ENCODE measurements around the gene LMX1A.

Gene LMX1A

DNA sequence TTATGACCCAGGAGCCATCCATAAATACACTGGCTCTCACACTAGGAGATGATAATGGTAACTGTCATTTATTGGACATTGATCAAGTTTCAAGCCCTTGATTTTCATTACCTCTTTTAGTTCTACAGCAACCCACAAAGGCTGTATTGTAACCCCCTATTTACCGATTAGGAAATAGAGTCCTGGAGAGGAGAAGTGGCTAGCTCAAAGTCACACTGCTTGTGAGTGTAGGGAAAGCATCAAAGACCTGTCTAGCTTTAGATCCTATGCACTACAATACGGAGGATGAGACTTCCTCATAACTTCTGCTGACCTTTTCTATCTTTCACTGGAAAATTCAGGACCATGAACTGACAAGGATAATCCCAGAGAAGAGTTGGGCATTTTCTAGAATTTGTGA lies 115.2 kb downstream of the LMX1A start:
- H3K27ac ChIP-seq, result no peak overlapping the region
- no peak for TF ChIP-seq ZFX (IDR thresholded peaks at IDR 0.05; ENCODE audit: borderline replicate concordance)
- TF ChIP-seq, protein P1, sequence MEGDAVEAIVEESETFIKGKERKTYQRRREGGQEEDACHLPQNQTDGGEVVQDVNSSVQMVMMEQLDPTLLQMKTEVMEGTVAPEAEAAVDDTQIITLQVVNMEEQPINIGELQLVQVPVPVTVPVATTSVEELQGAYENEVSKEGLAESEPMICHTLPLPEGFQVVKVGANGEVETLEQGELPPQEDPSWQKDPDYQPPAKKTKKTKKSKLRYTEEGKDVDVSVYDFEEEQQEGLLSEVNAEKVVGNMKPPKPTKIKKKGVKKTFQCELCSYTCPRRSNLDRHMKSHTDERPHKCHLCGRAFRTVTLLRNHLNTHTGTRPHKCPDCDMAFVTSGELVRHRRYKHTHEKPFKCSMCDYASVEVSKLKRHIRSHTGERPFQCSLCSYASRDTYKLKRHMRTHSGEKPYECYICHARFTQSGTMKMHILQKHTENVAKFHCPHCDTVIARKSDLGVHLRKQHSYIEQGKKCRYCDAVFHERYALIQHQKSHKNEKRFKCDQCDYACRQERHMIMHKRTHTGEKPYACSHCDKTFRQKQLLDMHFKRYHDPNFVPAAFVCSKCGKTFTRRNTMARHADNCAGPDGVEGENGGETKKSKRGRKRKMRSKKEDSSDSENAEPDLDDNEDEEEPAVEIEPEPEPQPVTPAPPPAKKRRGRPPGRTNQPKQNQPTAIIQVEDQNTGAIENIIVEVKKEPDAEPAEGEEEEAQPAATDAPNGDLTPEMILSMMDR (IDR thresholded peaks at IDR 0.05), result no peak

DNA sequence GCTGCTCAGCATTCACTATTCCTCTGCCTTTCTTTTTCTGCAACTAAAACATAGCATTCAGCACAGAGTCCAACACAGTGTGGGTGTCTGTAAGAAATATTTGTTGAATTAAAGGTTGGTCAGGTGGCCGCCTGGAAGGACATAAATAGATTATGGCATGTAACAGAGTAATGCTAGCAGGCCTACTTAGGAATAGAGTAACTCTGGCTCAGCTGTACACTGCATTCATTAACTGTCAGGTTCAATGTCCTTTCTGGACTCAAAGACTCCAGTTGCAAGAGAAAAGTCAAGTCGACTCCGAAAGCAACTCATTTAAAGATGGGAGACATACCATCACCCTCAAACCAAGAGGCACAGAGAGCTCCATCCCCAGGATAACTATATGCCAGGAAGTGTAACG lies 116.0 kb downstream of the LMX1A start:
- TF ChIP-seq, protein P1 (IDR thresholded peaks at IDR 0.05), result no peak
- TF ChIP-seq ZFX (IDR thresholded peaks at IDR 0.05; ENCODE audit: borderline replicate concordance), result no peak
- no peak overlapping the region for H3K27ac ChIP-seq

DNA sequence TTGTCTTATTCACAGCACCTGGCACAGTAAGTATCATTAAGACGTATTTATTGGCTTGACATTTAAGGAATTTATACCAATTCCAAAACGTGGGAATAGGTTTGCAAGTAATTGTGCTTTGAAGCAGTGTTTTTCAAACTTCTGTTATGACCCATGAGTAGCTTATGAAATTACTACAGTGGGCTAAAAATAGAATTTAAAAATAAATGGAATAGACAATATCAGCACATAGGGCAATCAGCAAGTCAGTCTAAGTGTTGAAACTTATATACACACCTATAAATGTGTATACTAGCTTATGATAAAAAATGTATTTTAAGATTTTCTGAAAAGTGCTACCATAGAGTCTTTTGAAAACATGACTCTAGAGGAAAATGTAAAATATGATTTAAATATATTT lies 116.6 kb downstream of the LMX1A start:
- no peak overlapping the region for H3K27ac ChIP-seq
- TF ChIP-seq ZFX (IDR thresholded peaks at IDR 0.05; ENCODE audit: borderline replicate concordance), result no peak

DNA sequence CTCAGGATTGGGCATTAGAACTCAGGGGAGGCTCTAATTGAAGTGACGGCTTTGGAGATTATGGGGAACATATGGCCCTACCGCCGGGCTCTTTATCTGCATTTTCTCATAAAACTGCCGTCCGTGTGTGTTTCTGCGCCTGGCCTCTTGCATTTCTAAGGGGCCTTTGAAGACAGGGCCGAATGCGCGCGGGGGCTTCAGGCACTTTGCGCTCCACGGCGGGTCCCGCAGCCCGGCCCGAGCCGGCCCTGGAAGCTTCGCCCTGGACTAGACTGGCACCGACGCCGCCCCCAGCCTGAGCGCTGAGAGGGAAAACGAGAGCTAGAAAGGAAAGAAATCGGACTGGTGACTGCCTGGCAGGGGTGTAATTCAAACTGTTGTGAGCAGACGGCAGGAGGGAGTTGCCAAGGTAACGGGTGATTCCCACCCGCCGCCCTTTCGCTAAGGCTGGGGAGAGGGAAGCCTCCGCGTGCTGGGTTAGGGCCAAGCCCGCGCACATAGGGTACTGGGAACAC lies 120.7 kb downstream of the LMX1A start:
- TF ChIP-seq, protein P1 (IDR thresholded peaks at IDR 0.05), result no peak
- no peak for TF ChIP-seq ZFX (IDR thresholded peaks at IDR 0.05; ENCODE audit: borderline replicate concordance)
- H3K27ac ChIP-seq, result no peak overlapping the region

DNA sequence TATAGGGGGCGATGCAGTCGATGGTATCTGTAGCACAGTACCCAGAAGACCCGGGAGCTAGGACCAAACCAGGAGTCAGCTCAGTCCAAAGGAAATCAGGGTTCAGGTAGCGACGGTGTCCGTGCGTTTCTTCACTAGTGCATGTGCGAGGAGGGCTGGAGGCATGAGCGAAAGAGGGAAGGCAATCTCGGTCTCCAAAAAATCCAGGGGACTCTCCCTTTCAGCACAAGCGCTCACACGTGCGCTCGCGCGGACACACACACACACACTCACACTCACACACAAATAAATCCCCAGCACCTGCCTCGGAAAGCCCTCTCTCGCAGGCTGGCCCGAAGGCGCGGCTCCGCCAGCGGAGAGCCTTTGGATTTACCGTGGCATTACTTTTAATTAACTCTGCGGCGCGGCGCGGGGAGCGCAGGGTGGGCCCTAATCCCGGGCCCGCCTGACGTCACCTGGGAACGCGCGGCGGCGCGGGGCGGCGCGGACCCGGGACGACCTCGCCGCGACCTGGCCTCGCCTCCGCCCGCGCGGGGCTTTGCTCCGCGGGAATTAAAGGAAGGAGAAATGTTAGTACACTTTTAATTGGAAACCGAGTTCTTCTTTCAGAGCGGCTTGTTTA lies 121.2 kb downstream of the LMX1A start:
- TF ChIP-seq, protein P1 (IDR thresholded peaks at IDR 0.05), result no peak
- no peak for TF ChIP-seq ZFX (IDR thresholded peaks at IDR 0.05; ENCODE audit: borderline replicate concordance)
- H3K27ac ChIP-seq, result no peak overlapping the region

DNA sequence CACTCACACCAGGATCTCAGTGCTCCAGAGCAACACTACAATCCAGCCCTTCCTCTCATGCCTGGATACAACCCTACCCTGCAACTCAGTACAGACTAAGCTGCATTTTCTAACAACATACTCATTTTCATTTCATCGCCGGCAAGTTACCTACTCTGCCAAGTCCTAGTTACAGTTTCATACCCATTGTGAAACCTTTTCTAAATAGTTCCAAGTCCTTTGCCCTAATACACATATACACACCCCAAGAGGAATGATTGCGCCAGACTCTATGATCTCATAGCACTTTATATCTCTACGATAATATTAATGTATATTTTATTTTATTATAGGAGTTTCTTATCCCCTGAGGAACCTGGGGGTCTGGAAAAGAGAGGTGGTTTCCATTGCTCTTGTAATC lies 122.4 kb downstream of the LMX1A start:
- TF ChIP-seq, protein P1 (IDR thresholded peaks at IDR 0.05), result no peak
- TF ChIP-seq ZFX (IDR thresholded peaks at IDR 0.05; ENCODE audit: borderline replicate concordance), result no peak
- no peak overlapping the region for H3K27ac ChIP-seq

DNA sequence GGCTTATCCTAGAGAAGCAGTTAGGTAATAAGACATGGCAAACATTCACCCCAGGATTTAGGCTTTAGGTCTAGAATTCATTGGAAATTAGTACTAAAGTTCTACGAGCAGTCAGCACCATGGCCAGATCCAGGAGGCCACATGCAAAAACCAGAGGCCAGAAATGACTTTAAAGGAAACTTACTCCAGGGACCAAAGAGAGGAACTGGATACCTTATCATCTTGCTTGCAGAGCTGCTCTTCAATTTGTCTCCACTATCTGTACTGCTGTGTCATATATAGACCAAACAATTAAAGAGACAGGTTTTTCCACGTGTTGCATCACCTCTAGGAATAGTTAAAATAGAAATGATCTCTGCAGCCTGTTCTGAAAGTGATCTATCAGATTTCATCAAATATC lies 127.8 kb downstream of the LMX1A start:
- H3K27ac ChIP-seq, result no peak overlapping the region
- TF ChIP-seq, protein P1 (IDR thresholded peaks at IDR 0.05), result no peak
- no peak for TF ChIP-seq ZFX (IDR thresholded peaks at IDR 0.05; ENCODE audit: borderline replicate concordance)

Measured in 22Rv1 (cell line).